ENCODE data around the gene RUNX3. TPM values are rescaled to one million over a fixed set of nuclear protein-coding genes. Genes with fewer than 3 reads are reported as not detected.

The RUNX3 gene
- total RNA-seq, 6 experiments from 2014 or later: 0.46 to 3.1 (median 0.84) TPM

- Histone ChIP-seq H3K4me1 (no peaks in the 10 kb centered on the region), H3K9me3 (no peaks in the 10 kb centered on the region), H3K36me3 (no peaks in the 10 kb centered on the region), H3K27ac (no peak overlapping the region), H3K27me3 (no peaks in the 10 kb centered on the region), H3K4me3 (no peak overlapping the region)
- DNase-seq: peak in 1 of 3 donors; percentile 25
- WGBS (ENCODE audit: insufficient coverage, low coverage, low lambda C conversion rate, missing lambda C conversion rate): 88% methylated on average over 5 of the region's 11 CpGs
- no peak for ATAC-seq
- no peak for TF ChIP-seq CTCF (IDR thresholded peaks at IDR 0.05)
- TF ChIP-seq POLR2A (IDR thresholded peaks at IDR 0.05): no peak
- intact Hi-C loops (cut with DNase I): no loop called here
Measured at GRCh38 chr1:24960071-24960801, 30.2 kb upstream of the RUNX3 start.

- Histone ChIP-seq H3K36me3 (no peaks in the 10 kb centered on the region), H3K9me3 (no peaks in the 10 kb centered on the region), H3K27me3 (no peaks in the 10 kb centered on the region), H3K4me1 (no peaks in the 10 kb centered on the region), H3K27ac (no peak overlapping the region), H3K4me3 (no peak overlapping the region)
- WGBS (ENCODE audit: insufficient coverage, low coverage, low lambda C conversion rate, missing lambda C conversion rate): 88% methylated on average over 1 of the region's 8 CpGs
- ATAC-seq (no peak), DNase-seq (peak in 1 of 3 donors; percentile 27)
- TF ChIP-seq CTCF (IDR thresholded peaks at IDR 0.05) (no peak), POLR2A (IDR thresholded peaks at IDR 0.05) (no peak)
- intact Hi-C loops (cut with DNase I): no loop called here
Measured at GRCh38 chr1:24959623-24959975, 29.5 kb upstream of the RUNX3 start.

- no CpG with 5 or more reads among the region's 23 CpGs for WGBS (ENCODE audit: insufficient coverage, low coverage, low lambda C conversion rate, missing lambda C conversion rate)
- no peak for TF ChIP-seq CTCF (IDR thresholded peaks at IDR 0.05)
- no peak for TF ChIP-seq POLR2A (IDR thresholded peaks at IDR 0.05)
Measured at GRCh38 chr1:24958766-24959622, 28.9 kb upstream of the RUNX3 start.

GRCh38 chr1:24957808-24958752, 28.0 kb upstream of the RUNX3 start:
- H3K4me3 ChIP-seq: no peak overlapping the region
- WGBS (ENCODE audit: insufficient coverage, low coverage, low lambda C conversion rate, missing lambda C conversion rate): 76% methylated on average over 7 of the region's 16 CpGs
- intact Hi-C loops (cut with DNase I): no loop called here
- no peaks in the 10 kb centered on the region for H3K4me1 ChIP-seq
- no peaks in the 10 kb centered on the region for H3K36me3 ChIP-seq
- TF ChIP-seq POLR2A (IDR thresholded peaks at IDR 0.05): no peak
- no peak for TF ChIP-seq CTCF (IDR thresholded peaks at IDR 0.05)
- peak in 1 of 3 donors; percentile 40 for DNase-seq
- no peaks in the 10 kb centered on the region for H3K27me3 ChIP-seq
- ATAC-seq: no peak
- H3K27ac ChIP-seq: no peak overlapping the region
- H3K9me3 ChIP-seq: no peaks in the 10 kb centered on the region

More at GRCh38 chr1:24958766-24959622, 28.9 kb upstream of the RUNX3 start:
- Histone ChIP-seq H3K27ac (no peak overlapping the region), H3K4me1 (no peaks in the 10 kb centered on the region), H3K9me3 (no peaks in the 10 kb centered on the region), H3K27me3 (no peaks in the 10 kb centered on the region), H3K36me3 (no peaks in the 10 kb centered on the region), H3K4me3 (no peak overlapping the region)
- ATAC-seq (no peak), DNase-seq (peak in 1 of 3 donors; percentile 37)
- intact Hi-C loops (cut with DNase I): no loop called here
